Transverse colon (tissue), 4 donors: ENCODE data around the gene SLC14A1.

Experiments used
- EP300 ChIP-seq: sonication (generic); formaldehyde crosslinking; IDR thresholded peaks from one replicate; pipeline ENCODE4 v1.6.1; 2017; ENCODE audit warnings: antibody characterized with exemption, low read depth
- POLR2A ChIP-seq: fragments of 450-650 bp; IDR thresholded peaks from one replicate; pipeline ENCODE4 v1.6.1; 2016; ENCODE audit warnings: antibody characterized with exemption, mild to moderate bottlenecking, moderate library complexity
- POLR2AphosphoS5 ChIP-seq, 3 donors: sonication (generic); formaldehyde crosslinking; IDR thresholded peaks; one replicate each; pipeline ENCODE4 v1.6.1; 2016; ENCODE audit warnings: antibody characterized with exemption in 3 of 3
- TF ChIP-seq, protein P1 (sequence below), 5 experiments: fragments of 200-600 bp in 3 of 5; fragments of 450-650 bp in 2 of 5; sonication (generic) in 3 of 5; IDR thresholded peaks; 1 replicate in 2 of 5; 2 replicates in 3 of 5; pipeline ENCODE4 v1.5.1; 2016 to 2017; ENCODE audit warnings: antibody characterized with exemption in 5 of 5, inconsistent platforms in 3 of 5, mild to moderate bottlenecking in 2 of 5, moderate library complexity in 1 of 5

DNA sequence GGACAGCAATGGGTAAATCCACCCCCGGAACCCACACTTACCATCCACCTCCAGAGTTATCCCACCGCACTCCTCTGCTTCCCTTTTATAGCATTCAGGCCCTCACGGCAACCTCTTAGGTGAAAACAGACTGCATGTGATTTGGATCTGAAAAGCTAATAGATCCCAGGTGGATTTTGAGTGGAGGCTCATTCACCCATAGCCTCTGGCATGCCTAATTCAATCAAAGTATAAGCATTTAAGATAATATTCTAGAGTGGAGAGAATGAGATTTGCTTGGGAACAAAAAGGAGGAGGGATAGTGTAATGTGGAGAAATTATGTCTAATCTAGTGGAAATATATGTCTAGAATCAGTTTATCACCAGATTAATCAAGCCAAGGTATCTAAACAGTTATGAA lies 17.1 kb downstream of the SLC14A1 start:
- TF ChIP-seq, protein P1, sequence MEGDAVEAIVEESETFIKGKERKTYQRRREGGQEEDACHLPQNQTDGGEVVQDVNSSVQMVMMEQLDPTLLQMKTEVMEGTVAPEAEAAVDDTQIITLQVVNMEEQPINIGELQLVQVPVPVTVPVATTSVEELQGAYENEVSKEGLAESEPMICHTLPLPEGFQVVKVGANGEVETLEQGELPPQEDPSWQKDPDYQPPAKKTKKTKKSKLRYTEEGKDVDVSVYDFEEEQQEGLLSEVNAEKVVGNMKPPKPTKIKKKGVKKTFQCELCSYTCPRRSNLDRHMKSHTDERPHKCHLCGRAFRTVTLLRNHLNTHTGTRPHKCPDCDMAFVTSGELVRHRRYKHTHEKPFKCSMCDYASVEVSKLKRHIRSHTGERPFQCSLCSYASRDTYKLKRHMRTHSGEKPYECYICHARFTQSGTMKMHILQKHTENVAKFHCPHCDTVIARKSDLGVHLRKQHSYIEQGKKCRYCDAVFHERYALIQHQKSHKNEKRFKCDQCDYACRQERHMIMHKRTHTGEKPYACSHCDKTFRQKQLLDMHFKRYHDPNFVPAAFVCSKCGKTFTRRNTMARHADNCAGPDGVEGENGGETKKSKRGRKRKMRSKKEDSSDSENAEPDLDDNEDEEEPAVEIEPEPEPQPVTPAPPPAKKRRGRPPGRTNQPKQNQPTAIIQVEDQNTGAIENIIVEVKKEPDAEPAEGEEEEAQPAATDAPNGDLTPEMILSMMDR (IDR thresholded peaks at IDR 0.05), result no peak
- TF ChIP-seq POLR2A (no peak), POLR2AphosphoS5 (IDR thresholded peaks at IDR 0.05) (no peak), EP300 (no peak)
